Neutrophil (primary cell): Measurements from ENCODE around the gene DPF1.

Experiments
- H3K27ac ChIP-seq: fragments of 200-600 bp; sonication (generic); 2 replicates; pipeline ENCODE4 v1.5.1; 2016; ENCODE audit warnings: mild to moderate bottlenecking, moderate library complexity
- H3K27me3 ChIP-seq: fragments of 200-600 bp; sonication (generic); 2 replicates; pipeline ENCODE4 v1.6.0; 2016; ENCODE audit warnings: mild to moderate bottlenecking
- H3K36me3 ChIP-seq: fragments of 200-600 bp; sonication (generic); 2 replicates; pipeline ENCODE4 v1.5.1; 2017
- H3K4me1 ChIP-seq, 2 experiments: fragments of 200-600 bp in 1 of 2; sonication (generic) in 1 of 2; 1 replicate in 1 of 2; 2 replicates in 1 of 2; pipeline versions ENCODE4 v1.5.1 to v1.6.1; 2013 to 2016; ENCODE audit warnings: low read depth in 1 of 2, low read length in 1 of 2, mild to moderate bottlenecking in 1 of 2, moderate library complexity in 1 of 2; ENCODE audit not compliant: control insufficient read depth in 1 of 2, insufficient read depth in 1 of 2
- H3K4me3 ChIP-seq, 2 experiments: fragments of 200-600 bp in 1 of 2; sonication (generic) in 1 of 2; 1 replicate in 1 of 2; 2 replicates in 1 of 2; pipeline ENCODE4 v1.5.1; 2013 to 2016; ENCODE audit warnings: low read depth in 1 of 2, low read length in 1 of 2, mild to moderate bottlenecking in 1 of 2, moderate library complexity in 1 of 2
- H3K9me3 ChIP-seq: fragments of 200-600 bp; sonication (generic); 2 replicates; pipeline ENCODE4 v1.5.1; 2016
- TF ChIP-seq, protein P1 (sequence below): fragments of 200-600 bp; sonication (generic); IDR thresholded peaks from 2 replicates; pipeline ENCODE4 v1.5.1; 2016; ENCODE audit warnings: antibody characterized with exemption

DPF1 gene

DNA sequence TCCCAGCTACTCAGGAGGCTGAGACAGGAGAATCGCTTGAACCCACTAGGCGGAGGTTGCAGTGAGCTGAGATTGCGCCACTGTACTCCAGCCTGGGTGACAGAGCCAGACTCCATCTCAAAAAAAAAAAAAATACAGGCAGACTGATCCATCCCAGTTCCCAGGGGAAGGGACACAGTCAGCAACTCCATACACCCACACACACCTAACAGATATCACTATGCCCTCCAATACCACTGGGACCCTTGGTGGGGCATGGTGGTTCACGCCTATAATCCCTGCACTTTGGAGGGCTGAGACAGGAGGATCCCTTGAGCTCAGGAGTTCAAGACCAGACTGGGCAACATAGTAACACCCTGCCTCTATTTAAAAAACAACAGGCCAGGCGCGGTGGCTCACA, 2.6 kb downstream of the DPF1 start:
- Histone ChIP-seq H3K9me3 (no peaks in the 10 kb centered on the region), H3K36me3 (no peaks in the 10 kb centered on the region), H3K27ac (no peak overlapping the region), H3K4me1 (peaks cover 0 to 7% of the 10 kb centered on the region in 2 experiments), H3K27me3 (peaks cover 82% of the 10 kb centered on the region), H3K4me3 (no peak overlapping the region)
- TF ChIP-seq, protein P1, sequence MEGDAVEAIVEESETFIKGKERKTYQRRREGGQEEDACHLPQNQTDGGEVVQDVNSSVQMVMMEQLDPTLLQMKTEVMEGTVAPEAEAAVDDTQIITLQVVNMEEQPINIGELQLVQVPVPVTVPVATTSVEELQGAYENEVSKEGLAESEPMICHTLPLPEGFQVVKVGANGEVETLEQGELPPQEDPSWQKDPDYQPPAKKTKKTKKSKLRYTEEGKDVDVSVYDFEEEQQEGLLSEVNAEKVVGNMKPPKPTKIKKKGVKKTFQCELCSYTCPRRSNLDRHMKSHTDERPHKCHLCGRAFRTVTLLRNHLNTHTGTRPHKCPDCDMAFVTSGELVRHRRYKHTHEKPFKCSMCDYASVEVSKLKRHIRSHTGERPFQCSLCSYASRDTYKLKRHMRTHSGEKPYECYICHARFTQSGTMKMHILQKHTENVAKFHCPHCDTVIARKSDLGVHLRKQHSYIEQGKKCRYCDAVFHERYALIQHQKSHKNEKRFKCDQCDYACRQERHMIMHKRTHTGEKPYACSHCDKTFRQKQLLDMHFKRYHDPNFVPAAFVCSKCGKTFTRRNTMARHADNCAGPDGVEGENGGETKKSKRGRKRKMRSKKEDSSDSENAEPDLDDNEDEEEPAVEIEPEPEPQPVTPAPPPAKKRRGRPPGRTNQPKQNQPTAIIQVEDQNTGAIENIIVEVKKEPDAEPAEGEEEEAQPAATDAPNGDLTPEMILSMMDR, result no peak

DNA sequence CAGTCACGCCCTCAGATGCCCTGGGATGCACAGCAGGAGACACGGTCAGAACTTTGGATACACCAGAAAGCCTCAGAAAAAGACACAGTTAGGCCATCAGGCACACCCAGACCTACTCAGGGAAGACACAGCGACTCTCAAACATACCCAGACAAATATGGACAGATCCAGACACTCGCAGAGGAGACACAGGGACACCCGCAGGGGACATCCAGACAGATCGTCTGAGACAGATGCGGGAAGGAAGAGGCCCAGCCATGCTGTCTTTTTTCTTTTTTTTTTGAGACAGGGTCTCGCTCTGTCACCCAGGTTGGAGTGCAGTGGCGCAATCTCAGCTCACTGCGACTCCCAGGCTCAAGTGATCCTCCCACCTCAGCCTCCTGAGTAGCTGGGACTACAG, 4.8 kb downstream of the DPF1 start:
- Histone ChIP-seq H3K27me3 (peaks cover 82% of the 10 kb centered on the region), H3K36me3 (no peaks in the 10 kb centered on the region), H3K9me3 (no peaks in the 10 kb centered on the region), H3K4me3 (no peak overlapping the region), H3K4me1 (peaks cover 0 to 6% of the 10 kb centered on the region in 2 experiments), H3K27ac (no peak overlapping the region)
- TF ChIP-seq, protein P1, result no peak

DNA sequence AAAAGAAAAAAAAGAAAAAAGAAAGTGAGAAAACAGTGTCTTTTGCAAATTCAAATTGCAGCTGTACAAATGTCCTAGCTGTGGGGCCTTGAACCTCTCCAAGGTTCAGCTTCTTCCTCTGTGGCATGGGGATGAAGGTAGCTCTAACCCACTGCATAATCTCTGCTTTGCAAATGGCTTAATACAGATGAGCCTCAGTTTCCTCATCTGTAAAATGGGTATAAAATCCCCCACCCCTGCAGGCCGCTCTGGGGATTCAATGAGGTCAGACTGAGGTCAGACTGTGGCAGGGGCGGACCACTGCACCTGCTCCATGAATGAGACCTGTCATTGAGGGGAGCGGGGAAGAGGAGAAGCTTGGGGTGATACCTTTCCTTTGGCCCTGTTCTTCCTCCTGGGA, 5.8 kb downstream of the DPF1 start:
- TF ChIP-seq, protein P1, result no peak
- Histone ChIP-seq H3K27ac (no peak overlapping the region), H3K27me3 (peaks cover 82% of the 10 kb centered on the region), H3K36me3 (no peaks in the 10 kb centered on the region), H3K4me3 (no peak overlapping the region), H3K4me1 (no peaks in the 10 kb centered on the region), H3K9me3 (no peaks in the 10 kb centered on the region)

GRCh38 chr19:38216785-38217641, 7.0 kb downstream of the DPF1 start:
- Histone ChIP-seq H3K36me3 (no peaks in the 10 kb centered on the region), H3K9me3 (no peaks in the 10 kb centered on the region), H3K4me1 (no peaks in the 10 kb centered on the region), H3K4me3 (no peak overlapping the region), H3K27me3 (peaks cover 82% of the 10 kb centered on the region), H3K27ac (no peak overlapping the region)
- TF ChIP-seq, protein P1, result no peak

- no peak overlapping the region for H3K27ac ChIP-seq
- no peaks in the 10 kb centered on the region for H3K4me1 ChIP-seq
- TF ChIP-seq, protein P1, result no peak
- H3K4me3 ChIP-seq, result no peak overlapping the region
- peaks cover 89% of the 10 kb centered on the region for H3K27me3 ChIP-seq
- no peaks in the 10 kb centered on the region for H3K36me3 ChIP-seq
- no peaks in the 10 kb centered on the region for H3K9me3 ChIP-seq
Measured at GRCh38 chr19:38213911-38214625, 10.0 kb downstream of the DPF1 start.
